Spleen (tissue), 11 donors: ENCODE results near the gene LMAN2L. TPM values are rescaled to one million over a fixed set of nuclear protein-coding genes. Genes with fewer than 3 reads are reported as not detected.

Source experiments
- DNase-seq: peaks from one replicate; pipeline ENCODE4 v3.0.0-alpha.2; 2020
- H3K27ac ChIP-seq, 8 donors: fragments of 200-600 bp; sonication (generic) in 7 of 8; 1 replicate in 4 of 8; 2 replicates in 4 of 8; pipeline versions ENCODE4 v1.5.0 to v1.8.0; 2016 to 2021; ENCODE audit warnings: inconsistent platforms in 4 of 8, mild to moderate bottlenecking in 4 of 8, moderate library complexity in 1 of 8
- H3K27me3 ChIP-seq, 7 donors: fragments of 200-600 bp; sonication (generic) in 6 of 7; replicated peaks in 1 of 7; 1 replicate in 4 of 7; 2 replicates in 3 of 7; pipeline versions ENCODE4 v1.5.0 to v1.8.0; 2016 to 2021; ENCODE audit warnings: inconsistent platforms in 3 of 7, mild to moderate bottlenecking in 1 of 7
- H3K36me3 ChIP-seq, 6 donors: fragments of 200-600 bp; sonication (generic) in 5 of 6; 1 replicate in 4 of 6; 2 replicates in 2 of 6; pipeline versions ENCODE4 v1.5.0 to v1.8.0; 2016 to 2021; ENCODE audit warnings: inconsistent platforms in 2 of 6
- H3K4me1 ChIP-seq, 6 donors: fragments of 200-600 bp; sonication (generic) in 5 of 6; 1 replicate in 3 of 6; 2 replicates in 3 of 6; pipeline versions ENCODE4 v1.5.0 to v1.8.0; 2016 to 2021; ENCODE audit warnings: inconsistent platforms in 3 of 6
- H3K4me3 ChIP-seq, 8 donors: fragments of 200-600 bp; sonication (generic) in 7 of 8; 1 replicate in 4 of 8; 2 replicates in 4 of 8; pipeline versions ENCODE4 v1.5.0 to v1.8.0; 2016 to 2021; ENCODE audit warnings: inconsistent platforms in 4 of 8, mild to moderate bottlenecking in 4 of 8, moderate library complexity in 2 of 8
- H3K9me3 ChIP-seq, 8 donors: fragments of 200-600 bp; sonication (generic) in 7 of 8; 1 replicate in 4 of 8; 2 replicates in 4 of 8; pipeline versions ENCODE4 v1.5.0 to v1.8.0; 2016 to 2021; ENCODE audit warnings: inconsistent platforms in 4 of 8
- CTCF ChIP-seq, 11 experiments: fragments of 200-600 bp in 7 of 11; fragments of 450-650 bp in 4 of 11; sonication (generic) in 4 of 11; IDR thresholded peaks in 8 of 11; conservative IDR thresholded peaks in 3 of 11; 1 replicate in 7 of 11; 2 replicates in 4 of 11; pipeline versions ENCODE4 v1.4.0 to v1.8.0; 2016 to 2021; ENCODE audit warnings: antibody characterized with exemption in 11 of 11, inconsistent platforms in 4 of 11, mild to moderate bottlenecking in 1 of 11
- POLR2A ChIP-seq, 3 donors: fragments of 450-650 bp; IDR thresholded peaks; one replicate each; pipeline ENCODE4 v1.5.1; 2017; ENCODE audit warnings: antibody characterized with exemption in 3 of 3, mild to moderate bottlenecking in 1 of 3
- POLR2AphosphoS5 ChIP-seq, 3 donors: sonication (generic); formaldehyde crosslinking; IDR thresholded peaks; one replicate each; pipeline ENCODE4 v1.5.1; 2017; ENCODE audit warnings: antibody characterized with exemption in 3 of 3
- WGBS, 5 donors: extraction: QIAGEN DNeasy Blood & Tissue Kit in 3 of 5; methylation state at CpG; one replicate each; pipeline versions ENCODE4 v1.1.5 to v1.1.7; 2013 to 2018; 5-methylcytosine and 5-hydroxymethylcytosine counted together
- intact Hi-C: fragments of 100-400 bp; cut with DNase I; formaldehyde crosslinking; loops from one replicate; pipeline ENCODE4 v1.15.0; 2023; ENCODE audit warnings: low total_unique reads
- polyA plus RNA-seq, 3 donors: library from polyadenylated mRNA; stranded (reverse); fragments of 200-250 nt; gene quantifications; one replicate each; pipeline ENCODE4 v1.2.1, GENCODE V29; 2013
- total RNA-seq, 7 donors: library from RNA; depleted of rRNA in 3 of 7; stranded (reverse); fragments of >200 nt in 3 of 7; fragmentation: NEBNext Ultra II Directional in 4 of 7; extraction: Animal tissue kit (Norgen Biotek cat#: 25700) in 4 of 7; gene quantifications; one replicate each; pipeline versions ENCODE4 v1.1.0 to v1.2.1, GENCODE V29; 2016 to 2021
- donor health status: healthy with polysubstance abuse.
- donor health status: DM: no; HTN: no; CAD: no; lungs with moderate emphysema.
- donor health status: DM: no; HTN: no; CAD: no.
- donor health status: Bipolar disorder and iron deficiency.
- donor health status: healthy.
- donor health status: DM: no; HTN: no; CAD: no.
- donor health status: DM: yes; HTN: yes; CAD: no.

The LMAN2L gene
- total and polyA plus RNA-seq, 10 donors = 5.8 to 15.4 (median 9.3) TPM

- 90 to 98% (median 93%) methylated on average over 6 of the region's 6 CpGs for WGBS, 5 donors
- intact Hi-C loops = no loop called here
- no peak for DNase-seq
- Histone ChIP-seq H3K4me3 (no peak overlapping the region), H3K27ac (no peak overlapping the region), H3K4me1 (peaks cover 0 to 8% (median 2%) of the 10 kb centered on the region in 6 donors), H3K9me3 (peaks cover 0 to 6% (median 0%) of the 10 kb centered on the region in 8 donors), H3K27me3 (no peaks in the 10 kb centered on the region), H3K36me3 (no peaks in the 10 kb centered on the region)
- TF ChIP-seq CTCF (IDR thresholded peaks at IDR 0.05 in 8 of 11, conservative IDR thresholded peaks at IDR 0.05 in 3 of 11) (no peak), POLR2A (IDR thresholded peaks at IDR 0.05) (no peak), POLR2AphosphoS5 (IDR thresholded peaks at IDR 0.05) (no peak)
These were observed 78.5 kb downstream of the LMAN2L start for GRCh38 chr2:96661324-96661723.

DNA sequence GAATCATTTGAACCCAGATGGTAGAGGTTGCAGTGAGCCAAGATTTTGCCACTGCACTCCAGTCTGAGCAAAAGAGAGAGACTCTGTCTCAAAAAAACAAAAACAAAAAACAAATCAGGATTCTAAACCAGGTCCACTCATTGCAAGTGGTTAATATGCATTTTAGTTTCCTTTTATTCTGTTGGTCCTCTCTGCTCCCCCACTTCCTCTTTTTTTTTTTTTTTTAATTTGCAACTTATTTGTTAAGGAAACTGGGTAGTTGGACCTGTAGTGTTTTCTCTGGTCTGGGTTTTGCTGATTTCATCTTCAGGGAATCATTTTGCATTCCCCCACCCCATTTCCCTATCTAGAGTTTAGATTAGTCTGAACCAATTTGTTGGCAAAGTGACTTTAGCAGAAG is 83.3 kb downstream of the LMAN2L start:
- Histone ChIP-seq H3K9me3 (no peaks in the 10 kb centered on the region), H3K27ac (peak overlapping the region in 1 of 8 donors; percentile 32), H3K27me3 (no peaks in the 10 kb centered on the region), H3K36me3 (no peaks in the 10 kb centered on the region), H3K4me3 (no peak overlapping the region), H3K4me1 (peaks cover 0 to 20% (median 0%) of the 10 kb centered on the region in 6 donors)
- intact Hi-C loops = no loop called here
- TF ChIP-seq POLR2A (IDR thresholded peaks at IDR 0.05) = no peak
- TF ChIP-seq CTCF (IDR thresholded peaks at IDR 0.05 in 8 of 11, conservative IDR thresholded peaks at IDR 0.05 in 3 of 11) = no peak
- no peak for TF ChIP-seq POLR2AphosphoS5 (IDR thresholded peaks at IDR 0.05)
- DNase-seq = no peak

Other genes starting within 250 kb of the LMAN2L start
- gene NEURL3, start 234.7 kb downstream of the LMAN2L start, total RNA-seq = under 1 TPM in 5 of 7 donors, not detected in 2; 0.32 to 0.98 (median 0.49) TPM
- 1 to 10 TPM in 1 of 3 donors, under 1 TPM in 2; 0.35 to 1.2 (median 0.79) TPM for gene NEURL3, start 234.7 kb downstream of the LMAN2L start, polyA plus RNA-seq
- 100 to 1,000 TPM in 1 of 7 donors, 10 to 100 TPM in 6; 41.2 to 121 (median 52.8) TPM for gene ARID5A, start 203.3 kb downstream of the LMAN2L start, total RNA-seq
- gene ARID5A, start 203.3 kb downstream of the LMAN2L start, polyA plus RNA-seq = 10 to 100 TPM; 30.8 to 37.2 (median 35.4) TPM
- 10 to 100 TPM; 45.2 to 59.6 (median 51.1) TPM for gene KANSL3, start 101.8 kb downstream of the LMAN2L start, total RNA-seq
- gene KANSL3, start 101.8 kb downstream of the LMAN2L start, polyA plus RNA-seq = 10 to 100 TPM; 10.3 to 16.9 (median 15.3) TPM
- under 1 TPM in 5 of 7 donors, not detected in 2; 0.09 to 0.23 (median 0.13) TPM for gene FER1L5, start 97.3 kb downstream of the LMAN2L start, total RNA-seq
- under 1 TPM in 2 of 3 donors, not detected in 1; 0.02 to 0.06 TPM for gene FER1L5, start 97.3 kb downstream of the LMAN2L start, polyA plus RNA-seq
- gene CNNM4, start 20.8 kb upstream of the LMAN2L start, total RNA-seq = 10 to 100 TPM in 3 of 7 donors, 1 to 10 TPM in 4; 5.7 to 14.4 (median 9.4) TPM
- gene CNNM4, start 20.8 kb upstream of the LMAN2L start, polyA plus RNA-seq = 1 to 10 TPM; 1.5 to 3.3 (median 2.8) TPM
- 10 to 100 TPM; 20.7 to 37.8 (median 25.6) TPM for gene CNNM3, start 76.2 kb upstream of the LMAN2L start, total RNA-seq
- gene CNNM3, start 76.2 kb upstream of the LMAN2L start, polyA plus RNA-seq = 1 to 10 TPM; 3.7 to 7.8 (median 3.7) TPM
- 10 to 100 TPM in 3 of 7 donors, 1 to 10 TPM in 4; 4.6 to 19.8 (median 9.3) TPM for gene ANKRD23, start 104.0 kb upstream of the LMAN2L start, total RNA-seq
- 1 to 10 TPM; 2.4 to 4.9 (median 3.9) TPM for gene ANKRD23, start 104.0 kb upstream of the LMAN2L start, polyA plus RNA-seq
- gene ANKRD39, start 118.0 kb upstream of the LMAN2L start, total RNA-seq = 10 to 100 TPM; 13.6 to 32.2 (median 22.5) TPM
- 10 to 100 TPM; 13.7 to 17.7 (median 15.8) TPM for gene ANKRD39, start 118.0 kb upstream of the LMAN2L start, polyA plus RNA-seq
- gene SEMA4C, start 130.0 kb upstream of the LMAN2L start, total RNA-seq = 100 to 1,000 TPM in 2 of 7 donors, 10 to 100 TPM in 5; 59.7 to 205 (median 70.3) TPM
- gene SEMA4C, start 130.0 kb upstream of the LMAN2L start, polyA plus RNA-seq = 10 to 100 TPM in 2 of 3 donors, 1 to 10 TPM in 1; 6.1 to 37.2 (median 16.5) TPM
- gene FAM178B, start 246.5 kb upstream of the LMAN2L start, total RNA-seq = 10 to 100 TPM in 2 of 7 donors, 1 to 10 TPM in 4, not detected in 1; 3.8 to 27.4 (median 8.9) TPM
- gene FAM178B, start 246.5 kb upstream of the LMAN2L start, polyA plus RNA-seq = 1 to 10 TPM; 1.5 to 7.3 (median 4.2) TPM